Measurements from ENCODE around the gene BEST4.

DNA sequence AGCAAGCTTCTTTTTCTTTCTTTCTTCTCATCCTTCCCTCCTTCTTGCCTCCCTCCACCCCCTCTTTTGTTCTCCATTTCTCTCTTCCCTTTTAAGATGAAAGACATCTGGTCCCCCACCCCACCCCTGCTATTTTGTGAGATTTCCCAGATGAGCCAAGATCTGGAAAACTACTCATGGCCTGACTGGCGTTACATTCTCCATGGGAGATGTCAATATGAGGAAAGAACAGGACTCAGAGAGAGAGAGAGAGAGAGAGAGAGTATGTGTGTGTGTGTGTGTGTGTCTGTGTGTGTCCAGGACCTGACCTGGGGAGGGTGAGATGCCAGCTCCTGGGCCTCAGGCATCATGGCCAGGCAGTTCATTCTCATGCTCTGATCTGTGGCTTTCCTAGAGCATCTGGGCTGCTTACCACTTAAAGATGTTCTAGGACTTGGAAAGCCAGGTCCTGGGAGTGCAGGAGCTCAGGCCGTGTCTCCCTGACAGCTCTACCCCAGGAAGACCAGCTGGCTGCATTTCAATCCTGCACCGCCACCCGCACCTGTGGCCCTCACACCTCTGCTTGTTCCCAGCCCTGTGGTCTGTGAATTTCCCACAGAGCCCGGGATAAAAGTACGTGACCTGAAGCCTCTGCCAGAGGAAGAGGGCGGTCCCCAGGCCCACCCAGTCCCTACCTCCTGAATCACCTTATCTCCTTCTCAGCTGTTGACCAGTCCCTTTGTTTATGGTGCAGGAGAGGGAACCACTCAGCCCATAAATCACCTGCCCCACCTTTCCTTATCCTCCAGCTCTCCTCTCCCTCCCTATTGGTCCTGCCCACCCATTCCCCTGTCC, 3.2 kb upstream of the BEST4 start:
- TF ChIP-seq POLR2A (IDR thresholded peaks at IDR 0.05): no peak
- TF ChIP-seq, protein P1, sequence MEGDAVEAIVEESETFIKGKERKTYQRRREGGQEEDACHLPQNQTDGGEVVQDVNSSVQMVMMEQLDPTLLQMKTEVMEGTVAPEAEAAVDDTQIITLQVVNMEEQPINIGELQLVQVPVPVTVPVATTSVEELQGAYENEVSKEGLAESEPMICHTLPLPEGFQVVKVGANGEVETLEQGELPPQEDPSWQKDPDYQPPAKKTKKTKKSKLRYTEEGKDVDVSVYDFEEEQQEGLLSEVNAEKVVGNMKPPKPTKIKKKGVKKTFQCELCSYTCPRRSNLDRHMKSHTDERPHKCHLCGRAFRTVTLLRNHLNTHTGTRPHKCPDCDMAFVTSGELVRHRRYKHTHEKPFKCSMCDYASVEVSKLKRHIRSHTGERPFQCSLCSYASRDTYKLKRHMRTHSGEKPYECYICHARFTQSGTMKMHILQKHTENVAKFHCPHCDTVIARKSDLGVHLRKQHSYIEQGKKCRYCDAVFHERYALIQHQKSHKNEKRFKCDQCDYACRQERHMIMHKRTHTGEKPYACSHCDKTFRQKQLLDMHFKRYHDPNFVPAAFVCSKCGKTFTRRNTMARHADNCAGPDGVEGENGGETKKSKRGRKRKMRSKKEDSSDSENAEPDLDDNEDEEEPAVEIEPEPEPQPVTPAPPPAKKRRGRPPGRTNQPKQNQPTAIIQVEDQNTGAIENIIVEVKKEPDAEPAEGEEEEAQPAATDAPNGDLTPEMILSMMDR (IDR thresholded peaks at IDR 0.05): no peak
